GM19328 (cell line): ENCODE data around the gene VAV2.

ENCODE experiments used
- ATAC-seq: cut with Tn5 transposase; IDR thresholded peaks from one replicate; pipeline ENCODE4 v1.9.1; 2021; ENCODE audit warnings: mild to moderate bottlenecking, moderate library complexity; ENCODE audit not compliant: unreplicated experiment

Gene VAV2

DNA sequence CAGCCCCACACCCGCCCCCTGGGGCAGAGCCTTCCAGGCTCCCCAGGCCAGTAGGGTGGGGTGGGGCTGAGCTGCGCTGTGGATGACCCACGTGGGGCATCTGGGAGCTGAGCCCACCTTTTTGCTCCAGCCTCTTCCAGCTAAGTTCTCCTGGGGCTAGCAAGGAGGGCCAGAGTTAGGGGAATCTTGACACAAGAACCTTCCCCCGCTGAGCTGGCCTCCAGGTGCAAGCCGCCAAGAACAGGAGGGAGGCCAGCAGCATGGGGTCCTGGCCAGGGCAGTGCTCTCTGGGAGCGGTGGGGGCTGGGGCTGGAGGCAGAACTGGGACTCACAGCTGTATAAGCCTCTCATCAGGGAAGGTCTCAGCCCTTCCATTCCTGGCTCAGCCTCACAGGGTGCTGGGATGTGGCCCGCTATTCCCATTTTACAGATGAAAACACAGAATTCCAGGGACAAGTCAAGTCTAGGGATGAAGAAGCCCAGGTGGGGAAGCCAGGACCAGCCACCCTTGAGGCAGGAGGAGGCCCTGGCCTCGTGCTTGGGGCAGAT is 275.5 kb downstream of the VAV2 start:
- ATAC-seq = no peak

DNA sequence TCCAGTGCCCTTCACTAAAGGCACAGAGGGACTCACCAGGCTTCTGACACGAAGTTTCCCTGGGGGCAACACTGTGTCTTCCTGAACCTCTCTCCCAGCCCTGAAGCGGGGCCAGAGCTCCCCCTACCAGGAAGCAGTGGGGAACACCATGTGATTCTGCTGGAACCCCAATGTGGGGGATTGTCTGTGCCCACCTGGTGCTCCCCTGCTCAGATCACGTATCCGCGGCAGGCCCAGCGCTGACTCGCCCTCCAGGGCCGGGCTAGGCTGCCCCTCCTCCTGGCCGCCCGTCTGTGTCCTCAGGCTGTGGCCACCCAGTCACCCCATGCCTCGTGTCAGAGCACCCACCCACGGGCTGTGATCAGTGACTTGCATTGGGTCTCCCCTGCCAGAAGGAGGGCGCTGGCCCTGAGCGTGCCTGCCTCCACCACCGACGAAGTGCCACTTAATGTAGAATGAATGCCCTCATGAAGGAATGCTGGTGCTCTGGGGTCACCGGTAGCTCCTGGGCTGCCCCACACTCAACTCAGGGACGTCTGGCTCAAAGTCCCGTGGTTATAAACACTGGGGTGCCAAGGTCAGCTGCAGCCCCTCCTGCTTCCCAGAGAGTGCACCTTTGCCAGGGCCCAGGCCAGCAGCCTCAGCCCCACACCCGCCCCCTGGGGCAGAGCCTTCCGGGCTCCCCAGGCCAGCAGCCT is 276.1 kb downstream of the VAV2 start:
- ATAC-seq = no peak

DNA sequence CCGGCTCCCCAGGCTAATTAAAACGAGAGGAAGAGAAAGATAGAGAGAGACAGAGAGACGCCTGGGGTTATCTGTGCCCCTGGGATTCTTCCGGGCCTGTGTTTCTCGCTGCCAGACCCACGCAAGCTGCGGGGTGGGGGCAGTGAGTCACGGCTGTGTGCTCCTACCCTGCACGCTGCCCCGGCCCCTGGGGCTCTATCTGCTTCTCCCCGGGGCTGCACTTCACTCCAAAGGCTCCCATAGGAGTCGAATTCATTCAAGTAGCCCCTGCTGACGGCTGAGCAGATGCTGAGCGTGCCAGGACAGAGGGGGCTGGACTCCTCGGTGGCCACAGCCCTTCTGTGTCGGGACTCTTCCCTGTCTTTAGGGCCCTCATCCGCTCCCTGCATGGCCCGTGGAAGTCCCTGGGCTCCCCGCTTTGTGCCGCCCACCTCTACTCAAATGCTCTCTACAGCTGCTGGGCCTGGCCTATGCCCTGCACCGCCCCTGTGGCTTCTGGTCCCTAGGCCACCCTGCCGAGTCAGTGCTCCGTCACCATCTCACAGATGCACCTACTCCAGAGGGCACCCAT is 276.7 kb downstream of the VAV2 start:
- ATAC-seq = no peak

DNA sequence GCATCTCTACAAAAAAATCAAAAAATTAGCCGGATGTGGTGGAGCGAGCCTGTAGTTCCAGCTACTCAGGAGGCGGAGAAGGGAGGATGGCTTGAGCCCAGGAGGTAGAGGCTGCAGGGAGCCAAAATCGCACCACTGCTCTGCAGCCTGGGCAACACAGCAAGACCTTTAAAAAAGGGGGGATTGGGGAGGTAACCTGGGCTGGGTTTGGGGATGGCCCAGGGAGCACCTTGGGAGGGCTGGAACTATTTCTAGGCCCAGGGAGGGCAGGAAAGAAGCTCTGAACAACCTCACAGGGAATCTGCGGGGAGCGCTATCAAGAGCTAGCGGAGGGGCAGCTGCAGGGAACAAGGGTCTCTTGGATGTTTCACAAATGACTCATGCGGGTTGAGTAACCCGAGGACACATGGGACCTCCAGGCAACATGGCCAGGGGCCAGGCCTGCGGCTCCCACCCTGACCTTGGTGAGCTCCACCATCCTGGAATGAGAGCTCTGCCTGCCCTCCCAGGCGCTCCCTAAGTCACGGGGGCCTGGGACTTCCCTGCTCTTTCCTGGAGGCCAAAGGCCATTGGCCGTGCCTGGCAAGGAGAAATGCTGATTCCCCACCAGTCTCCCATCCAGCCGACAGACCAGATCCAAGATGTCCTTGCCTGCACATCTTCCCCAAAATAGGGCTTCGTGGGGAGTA is 277.4 kb downstream of the VAV2 start:
- no peak for ATAC-seq

DNA sequence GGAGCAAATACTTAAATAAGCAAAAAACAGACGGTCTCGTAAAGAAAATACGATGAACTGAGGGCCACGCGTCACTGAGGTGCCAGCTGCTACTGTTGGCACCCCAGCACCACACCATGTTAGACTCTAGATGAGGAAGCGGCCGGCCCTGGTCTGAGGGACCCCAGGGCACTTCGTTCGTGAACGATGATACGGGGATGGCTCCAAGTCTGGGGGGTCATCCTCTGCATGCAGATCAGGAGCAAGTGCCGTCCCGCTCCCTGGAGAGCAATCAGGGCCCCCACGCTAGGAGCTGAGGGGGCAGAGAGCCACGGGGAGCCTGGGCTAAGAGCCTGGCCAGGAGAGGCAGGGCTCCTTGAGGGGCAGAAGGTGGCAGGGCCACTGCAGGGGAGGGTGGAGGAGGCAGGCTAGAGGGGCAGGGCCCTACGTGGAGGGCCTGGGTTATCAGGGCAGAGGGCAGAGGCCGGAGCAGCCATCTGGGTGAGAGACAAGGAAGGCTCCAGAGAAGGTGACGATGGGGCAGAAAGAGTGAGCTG is 278.1 kb downstream of the VAV2 start:
- no peak for ATAC-seq

DNA sequence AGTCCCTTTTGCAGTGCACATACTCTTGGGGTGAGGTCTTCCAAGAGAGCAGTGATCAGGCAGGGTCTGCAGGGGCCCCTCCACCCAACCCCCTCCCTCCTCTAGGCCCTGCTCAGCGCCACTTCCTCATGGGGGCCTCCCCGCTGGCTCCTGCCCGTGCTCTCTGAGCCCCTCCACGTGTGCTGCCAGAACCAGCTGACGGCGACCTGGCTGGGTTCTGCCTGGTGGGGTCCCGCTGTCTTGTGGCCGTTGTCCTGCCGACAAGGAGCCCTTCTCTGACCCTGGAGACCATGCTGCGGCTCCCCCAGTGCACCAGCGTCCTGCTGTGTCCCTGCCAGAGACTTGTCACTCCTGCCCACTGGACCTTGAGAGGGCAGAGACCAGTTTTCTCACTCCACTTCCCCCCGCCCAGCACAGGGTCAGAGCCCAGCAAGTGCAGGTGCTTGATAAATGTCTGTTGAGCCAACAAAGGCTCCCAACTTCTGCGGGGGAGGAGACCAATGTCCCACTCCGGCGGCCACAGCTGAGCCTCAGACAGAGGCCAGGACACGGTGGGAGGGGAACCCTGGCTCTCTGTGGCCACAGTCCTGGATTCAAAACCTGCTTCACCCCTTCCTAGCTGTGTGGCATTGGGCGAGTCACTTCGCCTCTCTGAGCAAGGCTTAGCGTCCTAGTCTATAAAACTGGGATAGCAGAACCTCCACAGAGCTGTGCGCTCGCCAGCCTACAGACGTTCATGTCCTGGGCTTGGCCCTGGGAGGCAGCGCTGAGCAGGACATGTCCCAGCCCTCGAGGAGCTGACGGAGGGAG is 278.8 kb downstream of the VAV2 start:
- no peak for ATAC-seq

DNA sequence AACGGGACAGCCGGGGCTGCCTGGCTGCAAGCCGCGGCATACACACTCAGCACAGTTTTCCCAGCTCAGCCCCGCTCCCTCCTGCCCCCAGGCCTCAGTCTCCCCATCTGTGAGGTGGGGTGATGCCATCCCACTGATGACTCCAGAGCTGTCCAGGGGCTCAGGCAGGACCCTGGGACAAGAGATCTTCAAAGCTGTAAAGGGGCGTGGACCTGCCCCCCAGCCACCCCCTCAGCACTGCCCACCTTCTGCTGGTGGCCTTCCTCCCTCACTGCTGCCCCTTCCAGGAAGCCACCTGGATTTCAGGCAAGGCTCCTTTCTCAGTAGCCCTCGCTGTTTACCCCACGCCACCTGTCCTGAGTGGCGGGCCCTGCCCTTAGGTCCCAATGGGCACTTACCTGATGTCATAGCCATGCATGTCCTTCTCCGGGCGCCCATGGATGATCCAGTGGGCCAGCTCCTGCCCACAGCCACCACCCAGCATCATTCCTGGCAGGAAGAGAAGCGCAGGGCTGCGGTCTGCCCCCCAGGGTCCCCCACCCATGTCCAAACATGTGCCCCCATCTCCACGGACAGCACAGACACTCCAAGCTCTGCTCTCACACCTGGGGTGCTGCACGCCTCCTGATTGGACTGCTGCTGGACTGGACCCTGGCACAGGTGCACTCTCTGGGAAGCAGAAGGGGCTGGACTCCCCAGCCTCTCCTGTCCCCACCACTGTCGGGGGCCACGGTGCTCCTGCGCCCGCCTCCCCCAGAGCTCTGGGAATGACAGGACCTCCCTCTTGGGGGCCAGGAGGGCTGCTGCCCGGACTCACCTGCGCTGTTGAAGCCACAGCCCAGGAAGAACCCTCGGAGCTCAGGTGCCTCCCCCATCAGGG is 279.7 kb downstream of the VAV2 start:
- no peak for ATAC-seq
